Ectodermal cell (in vitro differentiated cells): ENCODE measurements around the gene GGTA1.

ENCODE experiments used
- H3K27ac ChIP-seq: 2 replicates; pipeline ENCODE4 v1.7.0; 2013; ENCODE audit warnings: mild to moderate bottlenecking, low read depth, low read length; ENCODE audit not compliant: insufficient read depth, poor library complexity, severe bottlenecking
- H3K27me3 ChIP-seq: 2 replicates; pipeline ENCODE4 v1.7.0; 2013; ENCODE audit warnings: mild to moderate bottlenecking, low read length; ENCODE audit not compliant: insufficient read depth, control insufficient read depth, poor library complexity, severe bottlenecking
- H3K36me3 ChIP-seq: one replicate; pipeline ENCODE4 v1.7.0; 2013; ENCODE audit warnings: low read length; ENCODE audit not compliant: control insufficient read depth, insufficient read depth
- H3K4me1 ChIP-seq: one replicate; pipeline ENCODE4 v1.7.0; 2013; ENCODE audit warnings: low read length; ENCODE audit not compliant: control insufficient read depth, insufficient read depth
- H3K4me3 ChIP-seq: 2 replicates; pipeline ENCODE4 v1.7.0; 2013; ENCODE audit warnings: low read depth, low read length, control low read depth; ENCODE audit not compliant: insufficient read depth
- H3K9me3 ChIP-seq: 2 replicates; pipeline ENCODE4 v1.7.0; 2013; ENCODE audit warnings: mild to moderate bottlenecking, low read length, moderate library complexity; ENCODE audit not compliant: control insufficient read depth
- WGBS, 2 experiments: methylation state at CpG; one replicate each; pipeline ENCODE4 v1.1.7; 2013; ENCODE audit warnings: missing lambda C conversion rate in 2 of 2; 5-methylcytosine and 5-hydroxymethylcytosine counted together

Gene GGTA1

GRCh38 chr9:121503444-121503843 lies 3.8 kb upstream of the GGTA1 start:
- Histone ChIP-seq H3K4me1 (peaks cover 11% of the 10 kb centered on the region), H3K27me3 (peaks cover 39% of the 10 kb centered on the region), H3K27ac (no peak overlapping the region), H3K9me3 (no peaks in the 10 kb centered on the region), H3K36me3 (no peaks in the 10 kb centered on the region), H3K4me3 (no peak overlapping the region)
- 53 to 85% methylated on average over 2 to 3 of the region's 3 CpGs for WGBS, 2 experiments

- Histone ChIP-seq H3K4me3 (peak overlapping the region; percentile 52), H3K27me3 (peaks cover 45% of the 10 kb centered on the region), H3K36me3 (no peaks in the 10 kb centered on the region), H3K9me3 (peaks cover 2% of the 10 kb centered on the region), H3K4me1 (peaks cover 13% of the 10 kb centered on the region), H3K27ac (no peak overlapping the region)
- 15 to 18% methylated on average over 15 of the region's 15 CpGs for WGBS, 2 experiments
These were observed 478 bp upstream of the GGTA1 start for GRCh38 chr9:121500165-121500478.

- Histone ChIP-seq H3K27ac (no peak overlapping the region), H3K4me1 (peaks cover 13% of the 10 kb centered on the region), H3K4me3 (peak overlapping the region; percentile 52), H3K36me3 (no peaks in the 10 kb centered on the region), H3K27me3 (peaks cover 45% of the 10 kb centered on the region), H3K9me3 (peaks cover 2% of the 10 kb centered on the region)
- WGBS, 2 experiments = 1 to 3% methylated on average over 8 of the region's 8 CpGs
These were observed 542 bp downstream of the GGTA1 start for GRCh38 chr9:121499177-121499426.

- Histone ChIP-seq H3K36me3 (no peaks in the 10 kb centered on the region), H3K27ac (no peak overlapping the region), H3K4me1 (peaks cover 13% of the 10 kb centered on the region), H3K9me3 (peaks cover 2% of the 10 kb centered on the region), H3K27me3 (peaks cover 45% of the 10 kb centered on the region), H3K4me3 (peak overlapping the region; percentile 52)
- 5% methylated on average over 29 of the region's 29 CpGs for WGBS, 2 experiments
These were observed 1.0 kb downstream of the GGTA1 start for GRCh38 chr9:121498487-121499176.

GRCh38 chr9:121498150-121498486 lies 1.5 kb downstream of the GGTA1 start:
- no peak overlapping the region for H3K27ac ChIP-seq
- 3 to 7% methylated on average over 4 of the region's 4 CpGs for WGBS, 2 experiments
- H3K36me3 ChIP-seq = no peaks in the 10 kb centered on the region
- peaks cover 2% of the 10 kb centered on the region for H3K9me3 ChIP-seq
- H3K27me3 ChIP-seq = peaks cover 45% of the 10 kb centered on the region
- peaks cover 13% of the 10 kb centered on the region for H3K4me1 ChIP-seq
- no peak overlapping the region for H3K4me3 ChIP-seq

- Histone ChIP-seq H3K9me3 (peaks cover 2% of the 10 kb centered on the region), H3K36me3 (no peaks in the 10 kb centered on the region), H3K27me3 (peaks cover 37% of the 10 kb centered on the region), H3K4me1 (peaks cover 13% of the 10 kb centered on the region), H3K27ac (no peak overlapping the region), H3K4me3 (no peak overlapping the region)
These were observed 3.7 kb downstream of the GGTA1 start for GRCh38 chr9:121495976-121496375.

GRCh38 chr9:121494192-121494591 lies 5.5 kb downstream of the GGTA1 start:
- Histone ChIP-seq H3K4me1 (peaks cover 9% of the 10 kb centered on the region), H3K4me3 (no peak overlapping the region), H3K27me3 (peaks cover 19% of the 10 kb centered on the region), H3K36me3 (no peaks in the 10 kb centered on the region), H3K27ac (no peak overlapping the region), H3K9me3 (peaks cover 2% of the 10 kb centered on the region)
- 91 to 95% methylated on average over 3 of the region's 3 CpGs for WGBS, 2 experiments

GRCh38 chr9:121491111-121491510 lies 8.5 kb downstream of the GGTA1 start:
- Histone ChIP-seq H3K36me3 (no peaks in the 10 kb centered on the region), H3K4me1 (no peaks in the 10 kb centered on the region), H3K27ac (no peak overlapping the region), H3K27me3 (no peaks in the 10 kb centered on the region), H3K9me3 (peaks cover under 1% of the 10 kb centered on the region), H3K4me3 (no peak overlapping the region)
- WGBS, 2 experiments = 87 to 94% methylated on average over 5 of the region's 5 CpGs

- Histone ChIP-seq H3K27me3 (no peaks in the 10 kb centered on the region), H3K4me1 (no peaks in the 10 kb centered on the region), H3K4me3 (no peak overlapping the region), H3K27ac (no peak overlapping the region), H3K9me3 (no peaks in the 10 kb centered on the region), H3K36me3 (no peaks in the 10 kb centered on the region)
- WGBS, 2 experiments = 84 to 93% methylated on average over 2 of the region's 2 CpGs
These were observed 10.3 kb downstream of the GGTA1 start for GRCh38 chr9:121489344-121489743.

GRCh38 chr9:121486043-121486442 lies 13.6 kb downstream of the GGTA1 start:
- Histone ChIP-seq H3K36me3 (no peaks in the 10 kb centered on the region), H3K9me3 (no peaks in the 10 kb centered on the region), H3K4me1 (peaks cover 10% of the 10 kb centered on the region), H3K27me3 (no peaks in the 10 kb centered on the region), H3K4me3 (no peak overlapping the region), H3K27ac (no peak overlapping the region)
- WGBS, 2 experiments = 88 to 90% methylated on average over 4 of the region's 4 CpGs

GRCh38 chr9:121485623-121486022 lies 14.0 kb downstream of the GGTA1 start:
- Histone ChIP-seq H3K4me3 (no peak overlapping the region), H3K4me1 (peaks cover 10% of the 10 kb centered on the region), H3K9me3 (no peaks in the 10 kb centered on the region), H3K27me3 (no peaks in the 10 kb centered on the region), H3K36me3 (no peaks in the 10 kb centered on the region), H3K27ac (no peak overlapping the region)
- 93 to 94% methylated on average over 4 of the region's 4 CpGs for WGBS, 2 experiments
